Measurements from ENCODE around the gene LGR6.
"Not testable (repeated sequence)": the region's sequence is repeated elsewhere in the genome, so short reads cannot be mapped to it uniquely, and the experiment has no call there.

The LGR6 gene

DNA sequence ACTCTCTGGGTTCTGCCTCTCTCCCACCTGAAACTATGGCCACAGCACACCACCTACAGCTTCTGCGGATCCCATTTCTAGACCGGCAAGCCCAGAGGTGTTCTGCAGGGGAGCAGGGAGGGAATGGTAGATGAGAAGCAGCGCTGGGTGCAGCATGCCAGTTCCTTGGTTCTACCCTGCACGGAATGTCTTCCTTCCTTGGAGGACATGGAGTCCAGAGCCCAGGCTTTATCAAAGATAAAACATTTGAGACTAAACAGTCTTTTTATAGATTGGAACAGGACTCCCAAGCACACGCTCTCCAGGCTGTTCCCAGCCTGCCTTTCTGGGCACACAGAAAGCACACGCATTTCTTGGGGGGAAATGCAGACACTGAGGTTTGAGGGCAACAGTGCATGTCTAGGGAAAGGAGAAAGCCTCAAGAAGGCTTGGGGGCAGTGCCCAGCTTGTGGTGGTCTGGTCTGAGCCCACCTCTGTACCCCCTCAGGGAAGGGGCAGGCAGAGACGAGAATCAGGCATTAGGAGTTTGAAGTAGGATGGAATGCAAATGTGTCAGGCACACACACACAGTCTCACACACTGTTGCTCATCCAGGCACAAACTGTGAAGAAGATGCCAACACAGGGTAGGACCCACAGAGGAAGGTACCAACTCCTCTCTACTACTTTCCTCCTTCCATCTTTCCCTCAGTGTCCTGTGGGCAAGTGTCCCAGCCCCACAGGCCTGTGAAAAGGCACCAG lies 29.7 kb downstream of the LGR6 start:
- DNase-seq, result no peak

DNA sequence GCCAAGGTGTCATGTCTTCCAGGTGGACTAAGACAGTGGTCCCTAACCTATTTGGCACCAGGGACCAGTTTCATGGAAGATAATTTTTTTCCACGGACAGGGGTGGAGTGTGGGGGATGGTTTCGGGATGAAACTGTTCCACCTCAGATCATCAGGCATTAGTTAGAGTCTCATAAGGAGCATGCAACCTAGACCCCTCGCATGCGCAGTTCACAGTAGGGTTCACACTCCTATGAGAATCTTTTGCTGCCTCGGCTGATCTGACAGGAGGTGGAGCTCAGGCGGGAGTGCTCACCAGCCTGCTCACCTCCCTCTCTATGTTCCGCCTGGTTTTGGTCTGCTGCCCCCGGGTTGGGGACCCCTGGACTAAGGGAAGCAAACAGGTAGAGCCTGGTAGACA lies 30.9 kb downstream of the LGR6 start:
- DNase-seq, result no peak

DNA sequence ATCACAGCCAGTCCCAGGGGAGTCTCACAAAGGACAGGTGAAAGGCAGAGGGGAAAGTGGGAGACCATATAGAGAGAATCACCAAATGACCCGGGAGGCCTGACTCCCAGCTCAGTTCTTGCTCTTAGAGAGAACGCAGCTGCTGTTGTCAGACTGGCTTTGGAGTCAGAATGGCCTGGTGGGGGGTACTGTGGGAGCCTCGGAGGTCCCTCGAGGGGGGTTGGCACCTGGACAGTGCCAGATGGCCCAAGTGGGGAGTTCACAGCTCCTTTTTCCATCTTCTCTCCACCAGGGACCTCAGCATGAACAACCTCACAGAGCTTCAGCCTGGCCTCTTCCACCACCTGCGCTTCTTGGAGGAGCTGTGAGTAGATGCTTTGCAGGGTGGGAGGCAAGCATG lies 31.5 kb downstream of the LGR6 start:
- DNase-seq, result no peak

DNA sequence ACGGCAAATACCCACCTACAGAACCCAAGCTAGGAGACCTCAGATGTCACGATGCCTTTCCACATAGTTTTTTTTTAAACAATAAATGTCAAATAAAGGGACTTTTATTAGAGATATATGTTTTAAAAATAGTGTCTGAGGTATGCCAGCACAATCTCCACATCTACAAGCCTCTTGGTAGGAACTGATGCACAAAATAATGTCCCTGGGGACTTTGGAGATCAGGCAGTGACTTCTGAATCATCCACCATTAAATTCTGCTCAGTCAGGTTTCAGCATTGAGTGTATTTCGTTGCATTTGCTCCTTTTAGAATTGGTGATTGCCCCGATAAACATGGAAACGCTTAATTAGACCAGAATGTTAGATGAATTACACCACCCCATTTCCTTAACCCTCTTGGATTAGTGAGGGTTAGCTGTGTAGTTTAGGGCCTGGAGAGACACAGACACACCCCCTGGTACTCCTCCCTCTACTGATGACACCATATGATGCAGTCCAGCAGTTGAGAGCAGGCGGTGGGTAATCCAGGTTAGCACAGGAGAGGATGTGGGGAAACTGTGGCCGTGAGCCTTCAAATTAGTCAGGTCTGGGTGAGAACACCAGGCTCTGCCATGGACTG lies 33.6 kb downstream of the LGR6 start:
- no peak for DNase-seq

DNA sequence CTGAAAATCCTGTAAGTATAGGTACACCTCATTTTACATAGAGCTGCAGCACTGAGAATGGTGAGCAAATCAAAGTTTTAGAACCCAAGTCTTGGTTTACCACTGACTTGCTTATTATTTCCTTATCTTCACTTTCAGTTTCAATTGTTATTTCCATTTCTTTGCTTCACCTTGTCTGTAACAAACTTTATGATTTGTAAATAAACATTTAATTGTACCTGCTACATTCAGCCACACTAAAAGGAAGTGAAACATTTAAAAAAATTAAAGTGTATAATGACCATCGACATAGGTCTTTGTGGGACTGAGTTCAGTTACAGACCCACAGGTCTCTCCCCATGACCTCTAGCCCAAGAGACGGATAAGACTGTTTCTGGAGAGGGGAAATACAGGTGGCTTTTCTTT lies 34.4 kb downstream of the LGR6 start:
- DNase-seq, result no peak

DNA sequence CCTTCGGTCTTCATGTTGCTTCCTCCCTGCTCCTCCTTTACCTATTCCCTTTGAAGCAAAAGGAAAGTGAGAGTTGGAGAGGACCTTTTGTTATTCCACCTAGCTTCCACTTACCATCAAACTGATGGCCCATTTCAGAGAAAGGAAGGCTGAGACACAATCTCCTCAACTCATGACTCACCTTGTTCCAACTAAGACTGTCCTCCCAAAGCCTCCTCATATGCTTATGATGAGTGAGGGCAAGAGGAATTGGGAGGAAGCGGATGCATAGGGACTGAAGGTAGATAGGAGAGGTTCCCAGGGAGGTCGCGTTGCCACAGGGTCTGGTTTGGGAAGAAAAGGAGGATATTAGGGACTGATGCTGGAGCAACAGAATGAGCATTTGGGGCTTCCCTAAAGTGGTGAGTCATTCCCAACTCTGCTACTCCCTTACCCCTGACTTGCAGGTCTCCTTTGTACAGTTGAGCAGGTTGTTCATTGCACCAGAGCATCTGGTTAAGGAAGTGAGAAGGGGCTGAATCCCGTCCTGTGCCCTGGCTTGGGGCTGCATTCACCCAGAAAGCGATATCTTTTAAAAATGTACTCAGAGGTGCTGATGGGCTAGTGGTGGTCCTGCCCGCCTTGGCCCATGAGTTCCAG lies 35.0 kb downstream of the LGR6 start:
- DNase-seq, result no peak

DNA sequence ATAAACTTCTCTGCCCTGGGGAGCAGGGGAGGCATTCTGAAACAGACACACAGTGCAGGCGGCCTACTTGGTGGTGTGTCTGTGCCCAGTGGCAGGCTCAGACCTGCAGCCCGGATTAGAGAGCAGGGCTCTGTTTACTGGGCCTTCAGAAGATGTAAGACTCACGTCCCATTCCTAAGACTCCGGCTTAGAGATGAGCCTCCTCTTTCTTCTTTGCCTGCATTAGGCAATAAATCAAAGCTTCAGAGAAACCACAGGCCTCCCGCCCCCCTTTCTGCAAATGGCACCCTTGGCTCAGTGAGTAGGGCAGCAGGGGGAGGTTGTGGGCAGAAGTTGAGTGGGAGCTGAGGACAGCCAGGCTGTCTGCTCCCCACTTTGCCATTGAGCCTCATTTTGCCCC lies 35.8 kb downstream of the LGR6 start:
- DNase-seq, result no peak

DNA sequence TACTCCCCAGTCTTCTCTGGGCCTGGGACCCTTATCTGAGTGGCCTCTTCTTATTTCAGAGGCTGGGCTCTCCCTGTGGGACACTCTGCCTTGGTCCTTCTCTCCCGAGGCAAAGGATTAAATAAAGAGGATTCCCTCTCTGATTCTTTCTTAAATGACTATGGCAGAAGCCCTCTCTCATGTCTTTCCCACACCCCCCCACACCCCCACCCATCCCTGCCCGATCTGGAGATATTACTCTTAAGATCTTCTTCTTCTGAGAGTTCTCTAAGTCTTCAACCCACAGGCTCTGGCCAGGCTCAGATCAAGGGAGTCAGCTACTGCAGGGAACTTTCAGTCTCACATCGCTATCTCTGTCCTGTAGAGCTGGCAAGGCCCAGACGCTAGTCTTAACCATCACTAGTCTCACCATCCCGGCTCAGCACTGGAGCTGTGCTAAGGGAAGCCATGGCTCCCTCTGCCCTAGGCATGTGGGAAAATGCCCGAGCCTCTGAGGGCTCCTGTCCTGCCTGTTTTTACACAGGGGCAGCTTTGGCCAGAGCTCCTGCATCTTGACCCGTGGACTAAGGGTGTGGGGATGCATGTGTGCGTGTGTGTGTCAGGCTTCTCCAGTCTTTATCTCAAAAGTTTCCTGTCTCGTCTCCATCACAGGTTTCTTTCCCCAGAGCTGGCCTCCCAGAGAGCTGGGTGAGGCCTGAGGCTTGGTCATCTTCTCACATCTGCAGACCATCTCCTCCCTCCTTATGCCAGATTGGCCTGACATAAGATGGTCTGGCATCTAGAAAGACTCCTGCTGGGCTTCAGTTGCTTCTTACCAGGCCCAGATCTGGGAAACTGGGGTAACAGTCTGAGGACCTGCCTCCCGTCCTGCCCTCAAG lies 36.7 kb downstream of the LGR6 start:
- no peak for DNase-seq

DNA sequence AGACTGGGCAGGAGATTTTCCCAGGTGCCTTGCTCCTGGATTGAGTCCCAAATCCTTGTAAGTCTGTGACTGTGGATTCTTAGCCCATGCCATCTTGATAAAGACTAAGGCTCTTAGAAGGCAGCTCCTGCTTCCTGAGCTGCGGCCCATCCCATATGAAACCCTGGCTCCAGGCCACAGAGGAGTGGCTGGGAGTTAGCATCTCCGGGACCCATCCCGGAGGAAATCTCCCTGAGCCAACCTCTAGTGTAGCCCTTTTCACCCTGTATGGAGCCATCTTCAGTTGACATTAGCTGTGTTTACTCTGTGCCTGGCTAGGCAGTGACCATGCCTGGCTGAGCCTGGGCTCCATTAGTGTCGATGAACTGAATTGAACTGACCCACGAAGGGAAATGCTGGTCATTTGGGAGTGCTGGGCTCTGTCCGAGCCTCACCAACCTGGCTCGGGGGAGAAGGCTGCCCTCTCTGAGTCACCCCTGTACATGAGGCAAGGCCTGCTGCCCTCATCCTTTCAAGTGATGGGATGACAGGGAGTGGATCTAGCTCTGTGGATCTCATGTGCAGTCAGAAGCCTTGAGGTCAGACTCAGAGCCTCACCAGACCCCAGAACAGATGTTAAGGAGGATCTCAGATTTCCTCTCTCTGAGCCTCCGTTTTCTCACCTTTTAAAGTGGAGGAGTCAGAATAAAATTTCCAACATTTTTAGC lies 37.5 kb downstream of the LGR6 start:
- no peak for DNase-seq

DNA sequence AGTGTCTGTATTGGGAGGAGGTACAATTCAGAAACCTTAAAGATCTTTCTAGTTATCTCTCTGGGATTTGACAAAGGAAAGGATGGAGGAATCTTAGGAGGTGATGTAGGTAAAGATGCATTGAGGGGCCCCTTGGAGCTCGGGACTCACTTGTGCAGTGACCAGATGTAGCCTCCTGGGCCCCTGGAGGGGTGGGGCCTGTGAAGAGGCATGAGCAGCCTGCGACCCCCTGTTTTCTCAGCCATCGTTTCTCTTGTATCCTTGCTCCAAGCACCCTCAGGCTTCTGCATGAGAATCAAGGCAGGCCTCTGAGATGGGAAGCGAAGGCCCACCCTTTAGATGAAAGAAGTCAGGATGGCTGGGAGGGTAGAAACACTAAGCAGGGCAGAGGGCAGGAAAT lies 39.6 kb downstream of the LGR6 start:
- DNase-seq, result no peak

DNA sequence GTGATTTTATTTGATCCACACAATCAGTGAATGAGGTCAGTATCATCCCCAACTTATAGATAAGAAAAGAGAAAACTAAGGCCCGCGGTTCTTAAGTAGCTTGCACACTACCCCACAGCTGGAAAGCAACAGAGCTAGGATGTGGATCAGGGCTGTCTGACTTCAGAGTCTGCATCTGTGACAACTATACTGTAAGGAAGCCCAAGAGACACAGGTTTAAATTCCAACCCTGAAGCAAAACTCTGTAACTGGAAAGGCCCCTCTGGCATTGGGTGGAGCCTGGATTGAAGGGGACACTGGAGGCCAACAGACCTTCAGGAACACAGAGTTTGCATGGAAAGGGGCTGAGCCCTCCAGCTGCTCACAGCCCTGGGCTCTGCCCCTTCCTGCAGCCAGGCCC lies 40.2 kb downstream of the LGR6 start:
- no peak for DNase-seq

DNA sequence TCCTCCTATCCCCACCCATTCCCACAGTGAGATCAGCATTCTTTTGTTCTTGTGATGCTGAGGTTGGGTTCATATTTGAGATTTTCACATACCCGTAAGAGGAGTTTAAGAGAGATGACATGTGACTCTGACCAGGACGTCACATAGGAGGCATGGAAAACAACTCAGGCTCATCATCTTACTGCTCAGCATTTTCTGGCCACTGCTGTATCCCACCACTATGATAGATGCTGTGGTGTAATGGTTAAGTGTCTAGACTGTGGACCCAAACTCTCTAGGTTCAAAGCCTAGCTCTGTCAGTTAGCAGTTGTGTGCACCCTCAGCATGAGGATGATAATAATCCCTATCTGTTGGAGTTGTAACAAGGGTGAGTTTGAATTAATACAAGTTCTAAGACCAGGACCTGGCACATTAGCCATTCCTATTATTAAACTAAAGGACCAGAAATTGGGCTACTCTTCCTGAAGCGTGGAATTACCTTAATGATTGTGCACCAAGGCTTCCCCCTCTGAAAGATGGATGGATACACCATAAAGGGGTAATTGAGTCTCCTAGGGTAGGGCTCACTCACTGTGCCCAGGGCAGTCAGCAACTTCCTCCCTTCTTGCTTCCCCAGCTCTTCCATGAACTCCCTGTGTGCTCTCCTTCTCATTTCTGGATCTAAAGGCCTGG lies 40.9 kb downstream of the LGR6 start:
- no peak for DNase-seq

DNA sequence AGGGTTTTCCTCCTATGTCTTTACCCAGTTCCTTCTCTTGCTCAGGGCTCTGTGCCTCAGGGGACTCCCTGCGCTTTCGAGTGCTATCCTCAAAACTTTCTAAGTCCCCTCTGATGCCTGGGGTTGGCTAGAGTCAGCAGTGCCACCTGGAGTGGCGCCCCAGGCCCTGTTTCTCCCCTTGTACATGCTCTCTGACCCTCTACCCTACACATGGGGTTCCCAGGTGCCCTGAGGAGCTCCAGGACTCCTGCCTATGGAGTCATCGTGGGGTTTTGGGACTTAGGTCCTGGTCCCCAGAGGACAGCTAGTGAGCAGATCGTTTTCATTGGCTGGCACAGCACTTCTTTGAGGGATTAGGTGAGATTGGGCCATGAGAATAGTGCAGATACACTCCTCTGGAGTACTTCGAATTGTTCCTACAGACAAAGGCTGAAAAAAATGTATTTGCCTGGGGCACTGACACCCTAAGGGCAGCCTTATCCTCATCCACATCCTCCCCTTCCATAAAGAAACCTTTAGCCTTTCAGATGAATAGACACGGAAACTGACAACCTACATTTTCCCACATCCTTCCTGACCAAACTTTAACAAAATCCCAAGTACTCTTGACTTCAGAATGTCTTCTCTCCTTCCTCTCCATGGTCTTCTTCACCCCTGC lies 41.5 kb downstream of the LGR6 start:
- DNase-seq, result no peak

DNA sequence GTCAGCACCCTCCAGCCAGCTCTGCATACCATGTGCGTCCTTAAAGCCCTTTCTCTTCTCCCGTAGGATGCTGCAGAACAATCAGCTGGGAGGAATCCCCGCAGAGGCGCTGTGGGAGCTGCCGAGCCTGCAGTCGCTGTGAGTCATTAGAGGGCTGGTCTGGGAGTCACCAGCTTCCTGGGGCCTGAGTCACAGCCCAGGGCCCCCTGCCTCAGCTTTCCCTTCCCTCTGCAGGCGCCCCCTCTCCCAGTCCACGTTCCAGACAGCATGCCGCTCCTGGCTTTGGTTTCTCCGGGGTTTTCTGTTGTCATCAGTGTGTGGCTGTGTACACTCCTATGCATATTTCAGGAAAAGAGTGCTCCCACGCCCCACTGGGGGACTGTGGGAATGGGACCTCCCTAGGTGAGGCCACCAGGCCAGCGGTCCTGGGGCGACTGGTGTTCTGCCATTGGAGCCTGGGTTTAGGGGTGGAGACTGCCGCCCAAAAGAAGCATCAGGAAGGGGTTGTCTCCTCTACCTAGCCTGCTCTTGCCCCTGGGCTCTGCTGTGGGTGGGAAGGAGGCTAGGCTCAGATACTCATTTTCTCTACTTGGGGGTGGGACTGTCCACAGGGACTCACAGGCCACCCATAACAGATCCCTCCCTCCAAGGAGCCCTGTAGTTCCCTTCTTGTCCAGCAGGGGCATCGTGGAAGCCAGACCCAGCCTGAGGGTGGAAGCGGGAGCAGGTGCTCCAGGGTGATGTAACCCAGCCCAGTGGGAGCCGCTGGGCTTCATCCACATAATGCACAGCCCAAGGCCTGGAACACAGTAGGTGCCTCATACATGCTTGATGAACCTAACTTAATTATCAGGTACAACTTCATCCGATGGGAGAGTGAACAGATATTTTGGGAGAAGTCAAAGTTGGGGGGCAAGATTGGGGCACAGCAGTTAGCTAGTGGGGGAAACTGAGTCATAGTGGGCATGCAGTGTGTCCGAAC lies 42.5 kb downstream of the LGR6 start:
- DNase-seq, result peak; percentile 41 to 59

DNA sequence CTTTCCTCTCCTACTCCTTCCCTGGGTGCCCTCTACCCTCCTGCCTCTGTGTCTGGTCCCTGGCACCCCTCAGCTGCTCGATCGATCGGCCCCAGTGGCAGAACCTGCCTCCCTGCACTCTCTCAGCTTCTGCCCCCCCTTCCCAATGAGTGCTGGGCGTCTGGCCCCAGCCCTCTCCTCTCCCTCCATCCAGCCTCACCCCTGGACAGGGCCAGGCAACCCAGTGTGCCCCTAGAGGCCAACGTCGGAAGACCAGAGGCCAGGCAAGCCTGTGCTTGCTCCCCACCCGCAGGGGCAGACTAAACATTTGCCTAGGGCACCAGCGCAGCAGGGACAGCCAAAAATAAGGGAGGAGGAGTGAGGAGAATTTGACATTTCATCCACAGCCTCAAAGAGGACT lies 43.5 kb downstream of the LGR6 start:
- DNase-seq, result peak in 1 of 2 experiments; percentile 16

DNA sequence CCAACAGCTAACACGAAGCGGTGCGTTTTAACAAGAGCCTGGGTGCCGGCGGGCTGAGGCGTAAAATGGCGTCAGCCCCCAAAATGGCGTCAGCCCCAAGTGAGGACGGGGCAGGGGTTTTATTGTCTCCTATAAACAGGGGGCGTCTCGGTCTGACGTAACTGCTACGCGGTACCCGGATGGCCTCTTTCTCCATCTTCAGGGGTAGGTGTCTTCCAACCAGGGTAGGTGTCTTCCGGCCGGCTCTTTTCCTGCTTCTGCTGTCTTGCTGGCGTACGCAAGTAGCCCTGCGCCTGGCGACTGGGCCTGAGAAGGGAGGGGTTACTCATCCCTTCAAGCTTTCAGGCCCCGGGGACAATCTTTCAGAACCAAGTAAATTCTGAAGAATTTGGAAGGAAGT lies 45.3 kb downstream of the LGR6 start:
- DNase-seq, result no peak

DNA sequence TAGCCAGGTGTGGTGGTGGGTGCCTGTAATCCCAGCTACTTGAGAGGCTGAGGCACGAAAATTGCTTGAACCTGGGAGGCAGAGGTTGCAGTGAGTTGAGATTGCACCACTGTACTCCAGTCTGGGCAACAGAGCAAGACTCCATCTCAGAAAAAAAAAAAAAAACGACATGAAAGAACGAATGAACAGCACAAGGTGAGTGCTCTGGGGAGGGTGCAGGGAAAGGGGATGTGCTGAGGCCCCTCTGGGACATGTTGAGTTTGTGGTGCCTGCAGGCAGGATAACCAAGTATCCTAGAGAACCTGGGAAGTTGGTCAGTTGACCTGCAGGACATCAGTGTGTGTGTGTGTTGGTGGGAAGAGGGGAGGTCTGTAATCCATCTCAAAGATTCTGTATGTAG lies 46.6 kb downstream of the LGR6 start:
- not testable (repeated sequence) for DNase-seq

DNA sequence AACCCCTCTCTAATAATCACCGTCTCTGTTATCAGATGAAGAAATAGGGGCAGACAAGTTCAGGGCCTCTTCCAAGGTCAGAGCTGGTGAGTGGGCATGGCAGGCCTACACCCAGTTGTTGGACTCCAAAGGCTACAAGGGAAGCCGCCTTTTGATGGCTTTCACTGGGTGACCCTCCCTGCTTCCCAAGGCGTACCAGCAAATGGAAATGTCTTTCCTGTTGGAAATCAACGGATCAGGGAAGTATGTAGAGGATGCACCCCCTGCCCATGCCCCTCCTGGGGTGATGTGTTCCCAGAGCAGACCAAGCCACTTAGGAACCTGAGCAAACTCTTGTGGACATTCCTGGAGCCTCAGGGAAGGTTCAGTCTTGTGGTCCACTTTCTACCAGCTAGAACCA lies 47.4 kb downstream of the LGR6 start:
- no peak for DNase-seq

DNA sequence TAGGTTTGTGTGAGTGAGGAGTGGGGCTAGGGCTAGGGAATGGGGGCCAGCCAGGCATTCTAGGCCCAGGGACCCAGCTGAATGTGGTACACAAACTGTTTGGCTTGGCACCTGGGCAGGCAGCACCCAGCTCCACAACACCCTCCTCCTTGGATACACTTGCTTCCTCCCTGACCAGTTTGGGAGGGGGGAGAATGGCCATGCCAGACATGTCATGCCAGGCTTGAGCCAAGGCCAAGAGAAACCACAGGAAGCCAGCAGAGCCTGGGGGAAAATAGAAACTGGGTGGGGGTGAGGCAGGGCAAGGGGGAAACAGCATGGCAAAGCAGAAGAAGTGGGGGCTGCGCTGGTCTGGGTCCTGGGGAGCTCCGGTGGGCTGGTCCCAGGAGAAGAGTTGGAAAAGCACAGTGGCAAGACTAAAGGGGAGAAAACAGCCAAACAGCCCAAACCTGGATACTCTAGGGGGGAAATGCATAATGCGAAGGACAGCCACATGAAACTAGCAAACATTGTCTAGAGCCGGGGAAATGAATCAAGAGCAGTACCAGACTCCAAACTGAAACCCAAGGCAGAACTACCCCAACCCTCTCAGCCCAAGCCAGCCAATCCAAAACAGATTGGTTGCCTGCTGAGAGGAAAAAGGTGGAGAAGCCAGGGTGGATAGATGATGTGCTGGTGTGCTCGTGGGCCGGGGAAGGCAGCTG lies 47.9 kb downstream of the LGR6 start:
- DNase-seq, result no peak

DNA sequence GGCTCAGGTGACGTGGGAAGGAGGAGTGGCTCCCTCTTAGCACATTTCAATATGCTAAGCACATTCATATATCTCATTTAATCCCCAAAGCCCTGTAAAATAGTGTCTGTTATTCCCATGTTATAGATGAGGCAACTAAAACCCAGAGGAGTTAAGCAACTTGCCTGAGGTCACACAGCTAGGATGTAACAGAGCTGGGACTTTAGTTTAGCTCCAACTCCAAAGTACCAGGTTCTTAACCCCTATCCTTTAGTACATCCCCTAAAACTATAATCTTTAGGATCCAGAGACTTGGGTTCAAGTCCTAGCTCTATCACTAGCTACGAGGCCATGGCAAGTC lies 48.5 kb downstream of the LGR6 start:
- no peak for DNase-seq
